Skin epidermis (tissue), 12 donors: Measurements from ENCODE around the gene ITSN2.
"Not testable (repeated sequence)": the region's sequence is repeated elsewhere in the genome, so short reads cannot be mapped to it uniquely, and the experiment has no call there.

Experiments used
- H3K27ac ChIP-seq, 21 experiments: fragments of 200-600 bp; sonication (generic) in 11 of 21; one replicate each; pipeline ENCODE4 v1.5.0; 2020; ENCODE audit warnings: mild to moderate bottlenecking in 3 of 21, inconsistent platforms in 2 of 21, moderate library complexity in 2 of 21
- H3K4me3 ChIP-seq, 7 experiments: fragments of 200-600 bp; sonication (generic) in 2 of 7; one replicate each; pipeline ENCODE4 v1.5.0; 2020; ENCODE audit warnings: inconsistent platforms in 2 of 7, mild to moderate bottlenecking in 2 of 7, moderate library complexity in 1 of 7

Gene ITSN2

DNA sequence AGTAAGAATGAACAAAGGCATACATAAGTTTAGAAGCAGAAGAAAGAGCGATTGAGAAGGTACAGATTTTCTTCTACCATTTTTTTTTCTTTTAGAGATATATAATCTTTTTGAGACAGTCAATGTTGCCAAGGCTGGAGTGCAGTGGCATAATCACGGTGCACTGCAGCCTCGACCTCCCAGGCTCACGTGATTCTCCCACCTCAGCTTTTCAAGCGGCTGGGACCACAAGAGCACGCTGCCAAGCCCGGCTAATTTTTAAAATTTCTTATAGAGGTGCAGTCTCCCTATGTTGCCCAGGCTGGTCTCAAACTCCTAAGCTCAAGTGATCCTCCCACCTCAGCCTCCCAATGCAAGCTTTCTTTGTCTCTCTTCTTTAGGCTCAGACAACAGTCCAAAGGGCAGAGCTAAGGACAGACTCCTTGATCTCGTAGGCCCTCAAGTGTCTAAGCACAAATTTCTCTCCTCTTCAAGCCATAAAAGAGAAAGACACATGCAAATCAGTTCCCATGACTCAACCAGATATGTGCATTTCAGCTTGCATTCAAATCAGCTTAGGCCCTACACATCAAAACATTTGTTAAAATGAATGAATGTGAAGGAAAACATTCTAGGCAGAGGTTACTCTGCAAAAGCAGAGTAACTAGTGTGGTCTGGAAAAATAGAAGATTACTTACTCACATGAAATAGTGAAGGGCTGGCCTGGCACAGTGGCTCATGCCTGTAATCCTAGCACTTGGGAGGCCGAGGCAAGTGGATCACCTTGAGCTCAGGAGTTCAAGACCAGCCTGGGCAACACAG, 18.0 kb downstream of the ITSN2 start:
- H3K27ac ChIP-seq = no peak overlapping the region

DNA sequence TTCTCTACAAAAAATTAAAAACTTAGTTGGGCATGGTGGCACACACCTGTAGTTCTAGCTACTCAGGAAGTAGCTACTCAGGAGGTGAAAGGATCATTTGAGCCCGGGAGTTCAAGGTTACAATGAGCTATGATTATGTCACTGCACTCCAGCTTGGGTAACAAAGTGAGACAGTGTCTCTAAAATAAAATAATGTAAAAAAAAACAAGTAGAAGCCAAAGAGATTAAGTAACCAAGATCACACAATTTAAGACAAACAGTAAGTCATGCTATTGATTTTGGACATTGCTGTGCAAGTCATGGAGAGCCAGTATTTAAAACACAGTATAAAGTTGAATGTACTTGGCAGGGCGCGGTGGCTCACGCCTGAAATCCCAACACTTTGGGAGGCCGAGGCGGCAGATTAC, 20.5 kb downstream of the ITSN2 start:
- H3K4me3 ChIP-seq = no peak overlapping the region
- H3K27ac ChIP-seq = no peak overlapping the region

More for the DNA sequence above, 18.0 kb downstream of the ITSN2 start:
- H3K4me3 ChIP-seq = no peak overlapping the region

- H3K4me3 ChIP-seq = not testable (repeated sequence)
Observed at GRCh38 chr2:24339098-24339497, 21.2 kb downstream of the ITSN2 start.

GRCh38 chr2:24337890-24338289, 22.4 kb downstream of the ITSN2 start:
- H3K4me3 ChIP-seq = no peak overlapping the region
- H3K27ac ChIP-seq = no peak overlapping the region

More at GRCh38 chr2:24339098-24339497, 21.2 kb downstream of the ITSN2 start:
- H3K27ac ChIP-seq = not testable (repeated sequence)

DNA sequence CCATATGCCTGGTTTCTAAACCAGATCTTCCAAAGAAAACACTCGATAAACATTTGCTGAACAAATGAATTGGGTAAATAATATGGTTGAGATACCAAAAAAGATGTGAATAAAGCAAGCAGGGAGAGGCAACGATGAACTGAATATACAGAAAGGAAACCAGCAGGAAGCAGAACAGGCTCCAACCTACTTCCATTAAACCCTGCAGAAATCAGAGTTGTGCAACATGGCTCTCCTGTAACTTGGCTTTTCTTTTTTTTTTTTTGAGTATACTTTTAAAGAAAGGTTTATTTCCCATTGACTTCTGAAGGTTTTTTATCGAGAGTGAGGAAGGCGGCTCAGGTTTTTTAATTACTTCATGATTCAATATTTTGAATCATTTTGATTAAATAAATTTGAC, 23.5 kb downstream of the ITSN2 start:
- H3K4me3 ChIP-seq = no peak overlapping the region

GRCh38 chr2:24334245-24334633, 26.1 kb downstream of the ITSN2 start:
- no peak overlapping the region for H3K27ac ChIP-seq
- no peak overlapping the region for H3K4me3 ChIP-seq

More for the DNA sequence above, 23.5 kb downstream of the ITSN2 start:
- no peak overlapping the region for H3K27ac ChIP-seq

GRCh38 chr2:24332791-24333540, 27.4 kb downstream of the ITSN2 start:
- no peak overlapping the region for H3K4me3 ChIP-seq

GRCh38 chr2:24330161-24330560, 30.2 kb downstream of the ITSN2 start:
- Histone ChIP-seq H3K4me3 (no peak overlapping the region), H3K27ac (peak overlapping the region in 2 of 21 experiments; percentile 32 to 72)

More at GRCh38 chr2:24332791-24333540, 27.4 kb downstream of the ITSN2 start:
- H3K27ac ChIP-seq = no peak overlapping the region

GRCh38 chr2:24329700-24330099, 30.6 kb downstream of the ITSN2 start:
- Histone ChIP-seq H3K4me3 (no peak overlapping the region), H3K27ac (peak overlapping the region in 2 of 21 experiments; percentile 32 to 72)

DNA sequence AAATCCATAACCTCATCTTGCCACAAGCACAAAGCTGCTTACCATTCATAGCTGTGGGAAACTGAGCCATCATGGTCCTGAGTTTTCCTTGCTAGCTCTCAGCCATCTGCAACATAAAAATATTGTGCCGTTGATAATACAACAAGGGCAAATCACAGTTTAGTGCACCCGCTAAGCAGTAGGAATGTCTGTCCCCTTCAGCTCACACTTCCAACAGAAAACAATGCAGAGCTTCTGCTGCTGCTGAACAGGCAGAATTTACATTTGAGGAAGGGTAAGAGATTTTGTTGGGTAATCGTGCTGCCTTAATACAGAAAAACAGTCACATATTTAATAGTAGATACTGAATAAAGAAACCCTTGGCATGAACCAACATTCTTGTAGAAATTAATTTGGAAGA, 32.3 kb downstream of the ITSN2 start:
- peak overlapping the region in 1 of 21 experiments; percentile 32 for H3K27ac ChIP-seq
- H3K4me3 ChIP-seq = no peak overlapping the region

DNA sequence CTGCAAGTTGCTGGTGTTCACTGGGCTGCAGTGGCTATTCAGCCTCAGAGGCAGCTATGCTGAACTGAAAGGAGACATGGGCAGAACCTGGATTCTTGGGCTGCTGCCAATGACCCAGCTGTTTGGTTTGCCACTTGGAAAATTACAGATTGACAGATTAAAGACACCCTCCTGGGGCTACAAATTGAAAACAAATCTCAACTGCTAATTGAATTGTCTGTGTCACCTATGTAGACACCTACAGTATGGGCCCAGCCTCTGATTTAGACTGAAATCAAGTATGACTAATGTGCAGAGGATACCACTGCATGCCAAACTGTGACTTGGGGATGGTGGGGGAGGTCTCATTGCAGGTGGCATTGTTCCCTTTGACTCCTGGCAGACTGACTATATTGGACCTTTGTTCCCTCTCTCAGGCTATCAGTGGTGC, 42.8 kb downstream of the ITSN2 start:
- no peak overlapping the region for H3K27ac ChIP-seq
- no peak overlapping the region for H3K4me3 ChIP-seq

GRCh38 chr2:24315669-24316068, 44.7 kb downstream of the ITSN2 start:
- Histone ChIP-seq H3K4me3 (no peak overlapping the region), H3K27ac (no peak overlapping the region)

DNA sequence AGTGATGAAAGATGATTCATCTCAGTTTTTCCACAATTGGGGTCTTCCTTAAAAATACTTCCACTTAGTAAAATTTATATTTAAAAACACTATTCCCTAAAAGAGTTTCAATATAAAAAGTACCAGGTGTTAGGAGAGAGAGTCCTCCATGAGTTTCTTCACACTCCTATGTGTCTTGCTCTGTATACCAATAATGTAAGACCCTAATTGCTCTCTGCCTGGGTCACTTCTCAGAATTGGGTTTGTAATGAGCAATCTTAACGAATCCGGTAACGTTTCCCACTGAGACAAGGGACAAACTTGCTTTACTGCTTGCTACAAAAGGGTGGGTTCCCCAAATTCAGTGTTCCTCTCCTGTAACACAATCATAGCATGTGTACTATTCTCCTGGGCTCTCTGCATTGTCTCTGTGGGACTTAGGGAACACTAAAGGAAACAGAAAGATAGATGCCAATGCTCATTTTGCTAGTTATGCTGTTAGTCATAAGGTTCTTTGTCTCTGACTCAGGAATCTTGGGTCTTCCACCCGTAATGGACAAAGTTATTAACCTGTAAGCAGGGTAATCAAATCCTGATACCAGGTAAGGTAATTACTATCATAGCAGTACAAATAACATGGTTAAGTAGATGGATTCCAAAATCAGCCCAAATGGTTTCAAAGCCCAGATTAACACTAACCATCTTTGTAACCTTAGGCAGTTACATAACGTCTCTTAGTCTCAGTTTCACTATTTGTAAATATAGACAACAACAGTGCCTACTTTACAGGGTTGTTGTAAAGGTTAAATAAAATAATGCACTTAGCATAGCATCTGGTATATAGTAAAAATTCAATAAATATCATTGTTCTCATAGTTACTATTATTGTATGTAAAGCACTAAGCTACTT, 46.3 kb downstream of the ITSN2 start:
- Histone ChIP-seq H3K27ac (peak overlapping the region in 2 of 21 experiments; percentile 23 to 24), H3K4me3 (no peak overlapping the region)

GRCh38 chr2:24307961-24308360, 52.4 kb downstream of the ITSN2 start:
- Histone ChIP-seq H3K27ac (no peak overlapping the region), H3K4me3 (no peak overlapping the region)

DNA sequence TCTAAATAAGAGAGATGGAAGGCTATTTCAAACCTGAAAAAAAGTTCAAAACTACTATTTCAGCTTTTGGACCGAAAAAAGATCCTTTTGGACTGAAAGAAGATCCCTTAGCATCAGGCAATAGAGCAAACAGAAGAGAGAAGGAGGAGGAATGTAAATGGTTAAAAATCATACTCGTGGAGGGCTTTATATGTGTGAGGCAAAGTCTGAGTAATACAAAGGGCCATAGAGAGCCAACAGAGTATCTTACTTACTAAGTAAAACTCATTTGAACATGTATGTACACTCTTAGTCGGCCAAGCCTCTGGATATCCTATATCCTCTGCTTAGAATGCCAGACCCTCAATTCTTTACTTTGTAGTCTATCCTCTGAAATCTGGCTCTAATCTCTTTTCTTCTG, 55.7 kb downstream of the ITSN2 start:
- Histone ChIP-seq H3K27ac (peak overlapping the region in 3 of 21 experiments; percentile 15 to 26 (median 17)), H3K4me3 (no peak overlapping the region)

- peak overlapping the region in 3 of 21 experiments; percentile 3 to 26 (median 26) for H3K27ac ChIP-seq
- no peak overlapping the region for H3K4me3 ChIP-seq
Observed at GRCh38 chr2:24304098-24304497, 56.2 kb downstream of the ITSN2 start.

- Histone ChIP-seq H3K27ac (no peak overlapping the region), H3K4me3 (no peak overlapping the region)
Observed at GRCh38 chr2:24301599-24301998, 58.7 kb downstream of the ITSN2 start.

GRCh38 chr2:24297663-24298062, 62.7 kb downstream of the ITSN2 start:
- no peak overlapping the region for H3K4me3 ChIP-seq
- H3K27ac ChIP-seq = no peak overlapping the region

GRCh38 chr2:24287171-24287570, 73.2 kb downstream of the ITSN2 start:
- Histone ChIP-seq H3K27ac (no peak overlapping the region), H3K4me3 (no peak overlapping the region)
